Skeletal muscle tissue (tissue), 4 donors: ENCODE measurements around the gene CHD2. TPM values are rescaled to one million over a fixed set of nuclear protein-coding genes. Genes with fewer than 3 reads are reported as not detected.

Experiments used
- H3K27ac ChIP-seq: one replicate; pipeline ENCODE4 v1.7.0; 2013; ENCODE audit warnings: mild to moderate bottlenecking, low read depth, low read length, inconsistent platforms
- H3K27me3 ChIP-seq, 3 donors: one replicate each; pipeline ENCODE4 v1.7.0; 2013; ENCODE audit warnings: low read length in 3 of 3; ENCODE audit not compliant: control insufficient read depth in 3 of 3, insufficient read depth in 3 of 3
- H3K36me3 ChIP-seq, 3 donors: one replicate each; pipeline ENCODE4 v1.7.0; 2013; ENCODE audit warnings: low read length in 3 of 3; ENCODE audit not compliant: control insufficient read depth in 3 of 3, insufficient read depth in 3 of 3
- H3K4me1 ChIP-seq, 3 donors: one replicate each; pipeline ENCODE4 v1.7.0; 2013; ENCODE audit warnings: low read length in 3 of 3, mild to moderate bottlenecking in 3 of 3; ENCODE audit not compliant: control insufficient read depth in 3 of 3, insufficient read depth in 3 of 3
- H3K4me3 ChIP-seq, 3 donors: one replicate each; pipeline ENCODE4 v1.7.0; 2013; ENCODE audit warnings: low read length in 3 of 3
- H3K9ac ChIP-seq, 3 donors: one replicate each; pipeline ENCODE4 v1.7.0; 2013; ENCODE audit warnings: low read length in 3 of 3, mild to moderate bottlenecking in 3 of 3, moderate library complexity in 2 of 3, low read depth in 1 of 3
- H3K9me3 ChIP-seq, 3 donors: one replicate each; pipeline ENCODE4 v1.7.0; 2013; ENCODE audit warnings: low read length in 3 of 3; ENCODE audit not compliant: control insufficient read depth in 3 of 3
- total RNA-seq: library from RNA; depleted of rRNA; stranded (reverse); fragments of >200 nt; gene quantifications from one replicate; pipeline ENCODE4 v1.2.3, GENCODE V29; 2014
- donor health status: Osteomylitis.

CHD2 gene
- total RNA-seq, 1 donor from 2014 or later: 105 TPM

DNA sequence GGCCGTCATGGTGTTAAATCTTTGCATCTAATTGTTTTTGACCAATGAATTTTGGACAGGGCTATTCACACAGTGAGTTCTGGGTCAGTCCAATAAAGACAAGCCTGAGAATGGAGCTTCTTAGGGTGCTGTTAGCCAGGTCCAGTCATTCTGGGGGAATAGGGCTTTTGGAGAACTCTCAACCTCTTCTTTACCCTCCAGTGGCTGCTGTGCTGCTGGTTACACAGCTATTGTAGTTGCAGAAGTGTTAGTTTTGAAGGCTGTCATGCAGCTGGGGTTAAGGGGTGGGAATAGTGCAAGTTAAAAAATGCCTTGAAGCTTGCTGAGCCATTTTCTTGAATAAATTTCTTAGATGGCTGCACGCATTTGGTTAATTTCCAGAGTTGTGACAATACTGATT lies 89.9 kb downstream of the CHD2 start:
- no peaks in the 10 kb centered on the region for H3K9me3 ChIP-seq
- no peak overlapping the region for H3K4me3 ChIP-seq
- peaks cover 39 to 64% (median 63%) of the 10 kb centered on the region in 3 donors for H3K36me3 ChIP-seq
- peaks cover 24 to 30% (median 26%) of the 10 kb centered on the region in 3 donors for H3K4me1 ChIP-seq
- H3K27me3 ChIP-seq: no peaks in the 10 kb centered on the region
- H3K27ac ChIP-seq: no peak overlapping the region
- no peak overlapping the region for H3K9ac ChIP-seq

DNA sequence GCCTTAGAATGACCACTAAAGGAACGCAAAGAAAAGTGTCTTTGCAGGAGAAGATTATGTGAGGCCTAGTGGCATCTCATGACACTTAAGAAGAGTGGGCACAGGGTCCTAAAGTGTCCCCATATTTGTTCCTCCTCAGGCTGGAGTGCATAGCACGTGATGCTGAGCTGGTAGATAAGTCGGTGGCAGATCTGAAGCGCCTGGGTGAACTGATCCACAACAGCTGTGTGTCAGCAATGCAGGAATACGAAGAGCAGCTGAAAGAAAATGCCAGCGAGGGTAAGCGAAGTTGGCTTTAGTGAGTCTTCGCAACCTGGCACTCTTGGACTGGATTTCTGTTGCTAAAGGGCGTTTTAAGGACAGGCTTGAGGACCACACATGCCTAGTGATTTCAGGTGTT lies 92.6 kb downstream of the CHD2 start:
- Histone ChIP-seq H3K27me3 (no peaks in the 10 kb centered on the region), H3K9ac (no peak overlapping the region), H3K9me3 (no peaks in the 10 kb centered on the region), H3K4me3 (no peak overlapping the region), H3K4me1 (peaks cover 24 to 26% (median 25%) of the 10 kb centered on the region in 3 donors), H3K27ac (peak overlapping the region; percentile 56), H3K36me3 (peaks cover 43 to 66% (median 55%) of the 10 kb centered on the region in 3 donors)

DNA sequence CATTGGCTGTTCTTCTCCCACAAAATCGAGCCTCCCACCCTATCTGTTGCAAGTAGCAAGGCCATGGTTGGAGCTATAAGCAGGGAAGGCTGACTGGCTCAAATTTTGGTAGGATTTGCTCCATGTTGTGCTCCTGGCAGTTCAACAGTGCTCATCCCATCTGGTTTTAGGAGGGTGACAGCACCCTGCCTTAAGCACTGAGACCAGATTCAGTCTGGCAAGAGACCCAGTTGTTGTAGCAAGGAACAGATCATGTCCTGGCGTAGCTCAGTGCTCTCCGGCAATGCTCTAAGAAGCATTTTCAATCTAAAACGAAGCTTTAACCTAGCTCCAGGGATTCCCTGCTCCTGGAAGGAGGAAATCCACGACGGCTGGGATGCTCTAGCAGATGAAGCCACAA lies 97.7 kb downstream of the CHD2 start:
- Histone ChIP-seq H3K9ac (no peak overlapping the region), H3K9me3 (no peaks in the 10 kb centered on the region), H3K27ac (no peak overlapping the region), H3K27me3 (no peaks in the 10 kb centered on the region), H3K36me3 (peaks cover 57 to 75% (median 70%) of the 10 kb centered on the region in 3 donors), H3K4me3 (no peak overlapping the region), H3K4me1 (peaks cover 9 to 11% (median 9%) of the 10 kb centered on the region in 3 donors)

DNA sequence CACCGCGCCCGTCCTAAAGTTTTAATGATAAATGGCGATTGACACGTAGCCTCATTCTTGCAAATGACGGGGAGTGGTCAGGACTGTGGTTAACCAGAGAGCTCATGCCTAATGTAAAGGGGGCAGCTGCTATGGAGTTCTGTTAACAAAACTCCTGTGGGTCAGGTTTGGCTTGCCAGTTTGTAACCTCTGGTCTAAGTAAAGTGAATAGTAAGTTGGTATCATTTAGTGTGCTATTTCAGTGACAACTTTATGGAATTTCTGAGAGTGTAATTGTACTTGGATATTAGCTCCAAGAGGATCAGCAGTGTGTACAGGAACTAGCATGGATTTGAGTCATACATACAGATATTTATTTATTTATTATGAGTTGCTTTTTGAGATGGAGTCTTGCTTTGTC lies 101.0 kb downstream of the CHD2 start:
- Histone ChIP-seq H3K4me1 (peaks cover 12 to 13% (median 13%) of the 10 kb centered on the region in 3 donors), H3K9ac (no peak overlapping the region), H3K27me3 (no peaks in the 10 kb centered on the region), H3K36me3 (peaks cover 64 to 84% (median 79%) of the 10 kb centered on the region in 3 donors), H3K9me3 (no peaks in the 10 kb centered on the region), H3K27ac (no peak overlapping the region), H3K4me3 (no peak overlapping the region)

DNA sequence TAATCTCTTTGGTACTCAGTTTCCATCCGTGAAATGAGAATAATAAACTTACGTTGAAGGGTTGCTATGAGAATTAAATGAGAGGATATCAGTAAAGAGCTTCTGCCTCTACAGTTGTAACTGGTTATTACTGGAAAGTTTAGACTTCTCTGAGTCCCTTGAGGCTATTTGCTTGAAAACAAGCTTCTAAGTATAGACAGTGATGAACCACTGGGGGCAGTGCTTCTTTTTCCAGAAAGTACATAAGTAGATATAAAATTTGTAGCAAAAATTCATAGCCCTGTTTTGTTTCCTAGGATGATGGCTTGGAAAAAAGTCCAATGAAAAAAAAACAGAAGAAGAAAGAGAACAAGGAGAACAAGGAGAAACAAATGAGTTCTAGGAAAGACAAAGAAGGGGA lies 101.8 kb downstream of the CHD2 start:
- H3K27ac ChIP-seq: no peak overlapping the region
- no peak overlapping the region for H3K9ac ChIP-seq
- H3K27me3 ChIP-seq: no peaks in the 10 kb centered on the region
- H3K36me3 ChIP-seq: peaks cover 63 to 87% (median 84%) of the 10 kb centered on the region in 3 donors
- no peak overlapping the region for H3K4me3 ChIP-seq
- peaks cover 12 to 13% (median 13%) of the 10 kb centered on the region in 3 donors for H3K4me1 ChIP-seq
- H3K9me3 ChIP-seq: no peaks in the 10 kb centered on the region

DNA sequence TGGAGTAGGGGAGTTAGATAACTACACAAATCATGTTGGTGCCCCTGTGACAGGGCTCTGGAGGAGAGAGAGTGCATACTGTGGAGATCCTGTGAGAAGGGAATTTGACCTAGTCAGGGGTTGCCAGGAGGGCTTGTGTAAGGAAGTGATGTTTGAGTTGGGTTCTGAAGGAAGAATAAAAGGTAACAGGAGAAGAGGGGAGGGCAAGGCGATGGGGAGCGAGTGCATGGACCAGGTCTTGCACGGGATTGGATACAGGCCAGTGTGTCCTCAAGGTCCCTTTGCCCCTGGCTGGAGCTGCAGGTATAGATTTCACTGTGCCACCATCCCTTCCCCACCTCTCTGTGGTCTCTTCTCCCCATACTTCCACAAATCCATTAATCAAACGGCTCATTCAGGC lies 105.0 kb downstream of the CHD2 start:
- no peak overlapping the region for H3K4me3 ChIP-seq
- H3K4me1 ChIP-seq: peaks cover 11 to 13% (median 12%) of the 10 kb centered on the region in 3 donors
- no peak overlapping the region for H3K9ac ChIP-seq
- peaks cover 58 to 88% (median 82%) of the 10 kb centered on the region in 3 donors for H3K36me3 ChIP-seq
- H3K27ac ChIP-seq: no peak overlapping the region
- no peaks in the 10 kb centered on the region for H3K9me3 ChIP-seq
- no peaks in the 10 kb centered on the region for H3K27me3 ChIP-seq

DNA sequence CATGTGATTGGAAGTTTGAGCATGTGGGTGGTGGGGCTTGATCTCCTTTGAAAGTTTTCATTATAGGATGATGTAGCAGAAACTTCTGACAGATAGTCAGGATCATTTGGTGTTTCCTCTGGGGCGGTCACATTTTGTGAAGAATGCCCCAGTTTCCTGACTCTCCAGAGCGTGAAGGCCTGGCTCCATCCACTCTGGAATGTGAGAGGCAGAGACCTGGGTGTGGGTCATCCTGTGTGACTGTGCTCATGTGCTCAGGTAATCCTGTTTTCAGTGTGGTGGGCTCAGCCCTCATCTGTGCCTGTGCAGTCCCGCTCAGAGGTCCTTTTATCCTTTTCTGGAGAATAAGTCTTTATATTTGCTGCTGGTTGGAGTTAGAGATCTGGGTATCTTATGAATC lies 107.9 kb downstream of the CHD2 start:
- peaks cover 62 to 89% (median 82%) of the 10 kb centered on the region in 3 donors for H3K36me3 ChIP-seq
- no peaks in the 10 kb centered on the region for H3K9me3 ChIP-seq
- H3K4me3 ChIP-seq: no peak overlapping the region
- H3K27me3 ChIP-seq: no peaks in the 10 kb centered on the region
- no peak overlapping the region for H3K9ac ChIP-seq
- no peak overlapping the region for H3K27ac ChIP-seq
- H3K4me1 ChIP-seq: peaks cover 9 to 12% (median 11%) of the 10 kb centered on the region in 3 donors

DNA sequence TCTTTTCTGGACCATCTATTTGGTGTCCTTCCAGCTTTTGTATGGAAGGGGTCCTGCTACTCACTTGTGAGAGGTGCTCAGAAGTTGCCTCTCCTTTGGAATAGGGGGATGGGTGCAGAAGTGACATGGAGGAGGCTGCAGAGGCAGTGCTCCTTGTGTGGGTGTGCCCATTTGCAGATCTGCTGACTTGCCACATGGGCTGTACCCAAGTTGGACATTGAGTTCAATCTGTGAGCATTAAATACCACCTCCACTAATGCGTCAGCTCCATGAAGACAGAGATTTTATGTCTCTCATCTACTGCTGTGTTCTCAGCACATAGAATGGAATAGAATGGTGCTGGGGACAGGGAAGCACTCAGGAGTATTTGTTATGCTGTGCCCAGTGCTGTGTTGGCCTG lies 112.7 kb downstream of the CHD2 start:
- Histone ChIP-seq H3K9me3 (no peaks in the 10 kb centered on the region), H3K27me3 (no peaks in the 10 kb centered on the region), H3K36me3 (peaks cover 73 to 86% (median 85%) of the 10 kb centered on the region in 3 donors)

DNA sequence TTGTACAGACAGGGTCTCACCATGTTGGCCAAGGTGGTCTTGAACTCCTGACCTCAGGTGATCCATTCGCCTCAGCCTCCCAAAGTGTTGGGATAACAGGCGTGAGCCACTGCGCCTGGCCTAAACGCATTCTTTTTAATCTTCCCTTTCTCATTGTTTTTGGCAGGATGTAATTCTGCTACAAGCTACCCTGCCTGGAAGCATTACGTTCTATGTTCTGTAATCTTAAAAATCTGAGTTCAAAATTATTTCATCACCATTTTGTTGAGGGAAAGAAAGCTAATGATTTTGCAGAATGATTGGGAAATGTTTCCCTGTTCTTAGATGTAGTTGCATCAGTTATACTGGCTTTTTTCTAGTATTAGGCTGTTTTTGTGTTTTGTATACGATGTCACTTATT lies 117.4 kb downstream of the CHD2 start:
- H3K27me3 ChIP-seq: no peaks in the 10 kb centered on the region
- peaks cover 0 to 4% (median 0%) of the 10 kb centered on the region in 3 donors for H3K4me1 ChIP-seq
- H3K36me3 ChIP-seq: peaks cover 67 to 85% (median 77%) of the 10 kb centered on the region in 3 donors
- H3K4me3 ChIP-seq: no peak overlapping the region
- H3K27ac ChIP-seq: no peak overlapping the region
- no peaks in the 10 kb centered on the region for H3K9me3 ChIP-seq
- H3K9ac ChIP-seq: no peak overlapping the region

More for the DNA sequence above, 112.7 kb downstream of the CHD2 start:
- H3K27ac ChIP-seq: no peak overlapping the region
- no peak overlapping the region for H3K9ac ChIP-seq
- no peaks in the 10 kb centered on the region for H3K4me1 ChIP-seq
- no peak overlapping the region for H3K4me3 ChIP-seq

DNA sequence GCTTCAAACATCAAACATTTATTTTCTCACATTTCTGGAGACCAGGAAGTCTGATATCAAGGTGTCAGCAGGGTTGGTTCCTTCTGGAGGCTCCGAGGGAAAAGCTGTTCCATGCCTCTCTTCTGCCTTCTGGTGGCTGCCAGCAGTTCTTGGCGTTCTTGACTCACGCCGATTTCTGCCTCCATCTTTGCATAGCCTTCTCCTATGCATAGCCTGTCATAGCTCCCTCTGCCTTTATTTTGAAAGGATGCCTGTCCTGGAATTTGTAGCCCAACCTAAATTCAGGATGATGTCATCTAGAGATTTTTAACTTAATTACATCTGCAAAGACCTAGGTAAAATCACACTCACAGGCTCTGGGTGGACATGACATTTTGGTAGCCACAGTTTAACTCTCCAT lies 118.5 kb downstream of the CHD2 start:
- peaks cover 0 to 10% (median 0%) of the 10 kb centered on the region in 3 donors for H3K4me1 ChIP-seq
- H3K9me3 ChIP-seq: no peaks in the 10 kb centered on the region
- H3K27me3 ChIP-seq: no peaks in the 10 kb centered on the region
- H3K36me3 ChIP-seq: peaks cover 56 to 84% (median 68%) of the 10 kb centered on the region in 3 donors
- no peak overlapping the region for H3K4me3 ChIP-seq
- no peak overlapping the region for H3K27ac ChIP-seq
- no peak overlapping the region for H3K9ac ChIP-seq
